NCI-H2196 (cell line): Measurements from ENCODE around the gene GSDMA.
"Not testable (repeated sequence)": the region's sequence is repeated elsewhere in the genome, so short reads cannot be mapped to it uniquely, and the experiment has no call there.

ENCODE experiments used
- DNase-seq: peaks from one replicate; lab custom pipeline; 2025; ENCODE audit not compliant: unreplicated experiment; lab: John Stamatoyannopoulos, UW

GSDMA gene

GRCh38 chr17:39996162-39996561, 33.4 kb downstream of the GSDMA start:
- DNase-seq: no peak

GRCh38 chr17:39996800-39997199, 34.0 kb downstream of the GSDMA start:
- DNase-seq: no peak

DNA sequence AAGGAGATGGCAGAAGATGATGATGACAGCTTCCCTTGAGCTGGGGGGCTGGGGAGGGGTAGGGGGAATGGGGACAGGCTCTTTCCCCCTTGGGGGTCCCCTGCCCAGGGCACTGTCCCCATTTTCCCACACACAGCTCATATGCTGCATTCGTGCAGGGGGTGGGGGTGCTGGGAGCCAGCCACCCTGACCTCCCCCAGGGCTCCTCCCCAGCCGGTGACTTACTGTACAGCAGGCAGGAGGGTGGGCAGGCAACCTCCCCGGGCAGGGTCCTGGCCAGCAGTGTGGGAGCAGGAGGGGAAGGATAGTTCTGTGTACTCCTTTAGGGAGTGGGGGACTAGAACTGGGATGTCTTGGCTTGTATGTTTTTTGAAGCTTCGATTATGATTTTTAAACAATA, 34.7 kb downstream of the GSDMA start:
- DNase-seq: no peak

DNA sequence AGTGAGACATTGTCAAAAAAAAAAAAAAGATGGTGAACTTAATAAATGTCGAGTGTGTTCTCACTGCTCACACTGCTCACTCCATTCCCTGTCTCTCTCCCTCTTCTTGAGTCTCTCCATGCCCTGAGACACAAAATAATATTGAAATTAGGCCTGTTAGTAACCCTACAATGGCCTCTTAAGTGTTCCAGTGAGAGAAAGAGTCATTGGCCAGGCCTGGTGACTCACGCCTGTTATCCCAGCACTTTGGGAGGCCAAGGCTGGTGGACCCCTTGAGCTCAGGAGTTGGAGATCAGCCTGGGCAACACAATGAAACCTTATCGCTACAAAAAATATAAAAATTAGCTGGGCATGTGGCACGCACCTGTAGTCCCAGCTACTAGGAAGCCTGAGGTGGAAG, 36.3 kb downstream of the GSDMA start:
- no peak for DNase-seq

DNA sequence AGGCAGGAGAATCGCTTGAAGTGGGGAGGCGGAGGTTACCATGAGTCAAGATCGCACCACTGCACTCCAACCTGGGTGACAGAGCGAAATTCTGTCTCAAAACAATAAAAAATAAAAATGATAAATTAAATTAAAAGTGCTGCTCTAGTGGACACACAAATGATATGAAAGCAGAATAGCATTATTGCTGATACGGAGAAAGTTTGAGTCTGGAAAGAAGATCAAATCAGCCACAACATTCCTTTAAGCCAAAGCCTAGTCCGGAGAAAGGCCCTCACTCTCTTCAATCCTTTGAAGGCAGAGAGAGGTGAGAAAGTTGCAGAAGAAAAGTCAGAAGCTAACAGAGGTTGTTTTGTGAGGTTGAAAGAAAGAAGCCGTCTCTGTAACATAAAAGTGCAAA, 37.4 kb downstream of the GSDMA start:
- no peak for DNase-seq

DNA sequence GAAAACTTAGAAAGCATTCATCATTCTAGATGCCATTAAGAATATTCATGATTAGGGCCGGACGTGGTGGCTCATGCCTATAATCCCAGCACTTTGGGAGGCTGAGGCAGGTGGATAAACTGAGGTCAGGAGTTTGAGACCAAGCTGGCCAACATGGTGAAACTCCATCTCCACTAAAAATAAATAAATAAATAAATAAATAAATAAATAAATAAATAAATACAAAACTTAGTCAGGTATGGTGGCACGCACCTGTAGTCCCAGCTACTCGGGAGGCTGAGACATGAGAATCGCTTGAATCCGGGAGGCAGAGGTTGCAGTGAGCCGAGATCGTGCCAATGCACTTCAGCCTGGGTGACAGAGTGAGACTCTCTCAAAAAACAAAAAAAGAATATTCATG, 38.5 kb downstream of the GSDMA start:
- DNase-seq: not testable (repeated sequence)

GRCh38 chr17:40004072-40004471, 41.3 kb downstream of the GSDMA start:
- DNase-seq: no peak

GRCh38 chr17:40004712-40005111, 41.9 kb downstream of the GSDMA start:
- no peak for DNase-seq

DNA sequence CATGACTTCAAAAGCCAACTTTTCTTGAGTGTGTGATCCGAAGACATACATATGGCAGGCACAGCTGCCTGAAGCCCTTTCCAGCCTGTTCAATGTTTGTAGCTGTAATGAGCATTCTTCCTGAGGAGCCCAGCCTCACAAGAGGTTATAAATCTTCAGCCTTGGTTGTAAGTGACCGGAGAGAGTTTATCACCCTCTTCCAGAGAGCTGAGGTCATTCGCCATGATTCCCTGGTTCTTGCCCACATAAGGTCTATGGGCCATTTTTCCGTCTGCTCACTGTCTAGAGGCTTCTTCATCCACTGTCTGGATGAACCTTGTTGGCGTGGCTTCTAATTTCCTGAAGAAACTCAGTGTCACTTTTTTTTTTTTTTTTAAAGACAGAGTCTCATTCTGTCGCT, 42.7 kb downstream of the GSDMA start:
- DNase-seq: no peak

GRCh38 chr17:40010946-40011500, 48.2 kb downstream of the GSDMA start:
- not testable (repeated sequence) for DNase-seq

DNA sequence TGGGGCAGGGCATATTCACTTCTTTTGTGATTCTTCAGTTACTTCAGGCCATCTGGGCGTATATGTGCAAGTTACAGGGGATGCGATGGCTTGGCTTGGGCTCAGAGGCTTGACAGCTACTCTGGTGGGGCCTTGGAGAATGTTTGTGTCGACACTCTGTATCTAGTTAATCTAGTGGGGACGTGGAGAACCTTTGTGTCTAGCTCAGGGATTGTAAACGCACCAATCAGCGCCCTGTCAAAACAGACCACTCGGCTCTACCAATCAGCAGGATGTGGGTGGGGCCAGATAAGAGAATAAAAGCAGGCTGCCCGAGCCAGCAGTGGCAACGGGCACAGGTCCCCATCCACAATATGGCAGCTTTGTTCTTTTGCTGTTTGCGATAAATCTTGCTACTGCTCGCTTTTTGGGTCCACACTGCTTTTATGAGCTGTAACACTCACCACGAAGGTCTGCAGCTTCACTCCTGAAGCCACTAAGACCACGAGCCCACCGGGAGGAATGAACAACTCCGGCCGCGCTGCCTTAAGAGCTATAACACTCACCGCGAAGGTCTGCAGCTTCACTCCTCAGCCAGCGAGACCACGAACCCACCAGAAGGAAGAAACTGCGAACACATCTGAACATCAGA, 49.3 kb downstream of the GSDMA start:
- not testable (repeated sequence) for DNase-seq

DNA sequence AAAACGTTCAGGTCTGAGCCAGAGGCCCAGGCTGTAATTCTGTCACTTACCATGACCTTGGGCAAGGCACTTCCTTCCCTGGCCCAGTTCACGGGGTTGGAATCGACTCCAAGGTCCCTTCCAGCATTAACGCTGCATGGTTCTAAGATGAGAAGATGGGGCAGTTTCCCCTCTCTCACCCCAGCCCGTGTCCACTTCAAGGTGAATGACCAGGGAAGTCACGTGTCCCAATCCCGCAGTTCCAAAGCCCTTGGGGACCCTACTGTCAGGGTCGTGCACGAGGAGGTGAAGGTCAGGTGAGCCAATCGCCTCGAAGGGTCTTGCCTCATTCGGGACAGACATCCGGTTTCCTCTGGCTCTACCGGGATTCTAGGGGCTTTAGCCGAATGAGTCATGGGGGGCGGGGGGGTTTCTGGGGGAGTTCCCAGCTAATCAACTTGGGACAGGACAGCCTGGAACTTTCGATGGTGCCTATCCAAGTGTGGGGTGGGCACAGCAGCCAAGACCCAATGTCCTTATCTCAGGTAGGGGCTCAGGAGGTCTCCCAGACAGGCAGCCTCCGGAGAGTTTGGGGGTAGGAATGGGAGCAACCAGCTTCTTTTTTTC, 51.7 kb downstream of the GSDMA start:
- DNase-seq: no peak

DNA sequence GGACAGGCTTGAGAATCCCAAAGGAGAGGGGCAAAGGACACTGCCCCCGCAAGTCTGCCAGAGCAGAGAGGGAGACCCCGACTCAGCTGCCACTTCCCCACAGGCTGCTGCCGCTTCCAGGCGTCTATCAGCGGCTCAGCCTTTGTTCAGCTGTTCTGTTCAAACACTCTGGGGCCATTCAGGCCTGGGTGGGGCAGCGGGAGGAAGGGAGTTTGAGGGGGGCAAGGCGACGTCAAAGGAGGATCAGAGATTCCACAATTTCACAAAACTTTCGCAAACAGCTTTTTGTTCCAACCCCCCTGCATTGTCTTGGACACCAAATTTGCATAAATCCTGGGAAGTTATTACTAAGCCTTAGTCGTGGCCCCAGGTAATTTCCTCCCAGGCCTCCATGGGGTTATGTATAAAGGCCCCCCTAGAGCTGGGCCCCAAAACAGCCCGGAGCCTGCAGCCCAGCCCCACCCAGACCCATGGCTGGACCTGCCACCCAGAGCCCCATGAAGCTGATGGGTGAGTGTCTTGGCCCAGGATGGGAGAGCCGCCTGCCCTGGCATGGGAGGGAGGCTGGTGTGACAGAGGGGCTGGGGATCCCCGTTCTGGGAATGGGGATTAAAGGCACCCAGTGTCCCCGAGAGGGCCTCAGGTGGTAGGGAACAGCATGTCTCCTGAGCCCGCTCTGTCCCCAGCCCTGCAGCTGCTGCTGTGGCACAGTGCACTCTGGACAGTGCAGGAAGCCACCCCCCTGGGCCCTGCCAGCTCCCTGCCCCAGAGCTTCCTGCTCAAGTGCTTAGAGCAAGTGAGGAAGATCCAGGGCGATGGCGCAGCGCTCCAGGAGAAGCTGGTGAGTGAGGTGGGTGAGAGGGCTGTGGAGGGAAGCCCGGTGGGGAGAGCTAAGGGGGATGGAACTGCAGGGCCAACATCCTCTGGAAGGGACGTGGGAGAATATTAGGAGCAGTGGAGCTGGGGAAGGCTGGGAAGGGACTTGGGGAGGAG, 52.5 kb downstream of the GSDMA start, which contains the start of gene CSF3:
TSS of gene CSF3 (plus strand) at position 436 of the 993 bp plus-strand sequence. CDS start at position 471, 35 bp downstream.
- no peak for DNase-seq

- DNase-seq: no peak
Measured at GRCh38 chr17:40015998-40016985, 53.5 kb downstream of the GSDMA start.

GRCh38 chr17:40017422-40018080, 54.7 kb downstream of the GSDMA start:
- DNase-seq: no peak

GRCh38 chr17:40018211-40019121, 55.7 kb downstream of the GSDMA start:
- no peak for DNase-seq

DNA sequence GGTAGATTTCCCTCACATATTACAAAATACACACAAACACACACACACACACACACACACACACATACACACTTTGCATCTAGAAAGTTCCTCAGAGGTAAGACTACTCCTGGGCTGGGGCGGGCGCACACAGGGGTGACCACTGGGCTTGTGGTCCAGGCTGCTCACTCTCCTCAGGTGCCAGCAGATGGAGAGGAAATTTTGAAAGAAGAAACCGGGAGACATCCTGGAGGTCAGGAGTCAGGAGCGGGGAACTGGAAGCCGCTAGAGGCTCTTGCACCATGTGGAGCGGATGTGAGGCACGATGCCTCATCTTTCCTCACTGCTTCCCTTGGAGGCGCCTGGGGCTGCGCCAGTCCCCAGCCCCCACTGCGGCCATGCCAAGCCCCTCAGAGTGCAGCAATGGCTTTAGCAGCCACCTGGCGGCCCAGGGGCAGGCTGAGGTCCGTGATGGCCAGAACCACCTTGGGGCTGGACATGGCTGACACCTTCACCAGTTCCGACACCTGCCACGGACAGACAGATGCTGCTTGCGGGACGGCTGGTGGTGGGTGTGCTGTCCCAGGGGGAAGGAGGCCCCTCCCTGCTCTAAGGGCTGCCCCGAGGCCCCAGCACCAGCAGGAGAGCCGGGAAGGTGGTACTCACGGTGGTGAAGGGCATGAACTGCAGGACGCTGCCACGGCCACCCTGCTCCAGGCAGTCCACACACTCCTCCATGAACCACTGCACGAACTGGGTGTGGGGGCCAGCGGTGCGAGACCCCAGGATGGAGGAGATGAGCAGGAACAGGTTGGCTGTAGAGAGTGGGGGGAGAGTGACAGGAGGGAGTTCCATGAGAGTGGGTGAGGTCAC, 56.6 kb downstream of the GSDMA start:
- DNase-seq: no peak

GRCh38 chr17:40020146-40020545, 57.3 kb downstream of the GSDMA start:
- no peak for DNase-seq
